ENCODE data around the gene MLF2.
A peak's percentile ranks its signal among the peaks of the same experiment; 100 is the strongest.

The MLF2 gene

DNA sequence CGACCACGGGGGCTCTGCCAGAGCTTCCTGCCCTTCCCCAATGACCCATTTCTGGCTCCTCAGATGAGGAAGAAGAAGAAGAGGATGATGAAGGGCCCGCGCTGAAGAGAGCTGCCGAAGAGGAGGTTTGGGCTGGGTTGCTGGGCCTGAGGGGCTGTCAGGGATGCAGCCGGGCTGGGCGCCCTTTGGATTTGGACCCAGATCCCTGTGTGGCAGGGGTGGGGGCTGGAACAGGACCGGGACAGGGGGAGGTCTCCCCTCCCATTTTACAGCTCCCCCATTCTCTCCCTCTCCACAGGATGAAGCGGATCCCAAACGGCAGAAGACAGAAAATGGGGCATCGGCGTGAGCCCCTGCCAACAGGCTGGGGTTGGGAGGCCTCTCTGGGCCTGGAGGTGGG is 17.2 kb upstream of the MLF2 start:
- TF ChIP-seq CEBPB (IDR thresholded peaks at IDR 0.05), result no peak
- no peak for TF ChIP-seq FOXM1 (IDR thresholded peaks at IDR 0.05; ENCODE audit: borderline replicate concordance, low read depth)
- no peak for TF ChIP-seq MAX (IDR thresholded peaks at IDR 0.05)
- TF ChIP-seq NFIC (IDR thresholded peaks at IDR 0.05), result no peak
- no peak for TF ChIP-seq YY1 (IDR thresholded peaks at IDR 0.05; ENCODE audit: low read depth)
- no peak for TF ChIP-seq EGR1 (IDR thresholded peaks at IDR 0.05)
- no peak for TF ChIP-seq ZBTB7A (IDR thresholded peaks at IDR 0.05; ENCODE audit: low read depth)
- TF ChIP-seq TCF12 (IDR thresholded peaks at IDR 0.05; ENCODE audit: low read depth), result no peak
- TF ChIP-seq, protein P1, sequence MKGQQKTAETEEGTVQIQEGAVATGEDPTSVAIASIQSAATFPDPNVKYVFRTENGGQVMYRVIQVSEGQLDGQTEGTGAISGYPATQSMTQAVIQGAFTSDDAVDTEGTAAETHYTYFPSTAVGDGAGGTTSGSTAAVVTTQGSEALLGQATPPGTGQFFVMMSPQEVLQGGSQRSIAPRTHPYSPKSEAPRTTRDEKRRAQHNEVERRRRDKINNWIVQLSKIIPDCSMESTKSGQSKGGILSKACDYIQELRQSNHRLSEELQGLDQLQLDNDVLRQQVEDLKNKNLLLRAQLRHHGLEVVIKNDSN (IDR thresholded peaks at IDR 0.05), result no peak
- TF ChIP-seq CREB1 (IDR thresholded peaks at IDR 0.05; ENCODE audit: low read depth), result no peak
- no peak for TF ChIP-seq EP300 (IDR thresholded peaks at IDR 0.05; ENCODE audit: borderline replicate concordance)
- TF ChIP-seq TEAD4 (IDR thresholded peaks at IDR 0.05), result no peak
- TF ChIP-seq REST (IDR thresholded peaks at IDR 0.05; ENCODE audit: low read depth), result no peak
- no peak for TF ChIP-seq RAD21 (IDR thresholded peaks at IDR 0.05; ENCODE audit: low read depth)
- no peak for TF ChIP-seq TAF1 (IDR thresholded peaks at IDR 0.05; ENCODE audit: low read depth)

- TF ChIP-seq TAF1 (IDR thresholded peaks at IDR 0.05; ENCODE audit: low read depth) (no peak), NFIC (IDR thresholded peaks at IDR 0.05) (no peak), YY1 (IDR thresholded peaks at IDR 0.05; ENCODE audit: low read depth) (no peak), RAD21 (IDR thresholded peaks at IDR 0.05; ENCODE audit: low read depth) (no peak), EP300 (IDR thresholded peaks at IDR 0.05; ENCODE audit: borderline replicate concordance) (no peak), CEBPB (IDR thresholded peaks at IDR 0.05) (no peak), REST (IDR thresholded peaks at IDR 0.05; ENCODE audit: low read depth) (no peak), EGR1 (IDR thresholded peaks at IDR 0.05) (no peak), MAX (IDR thresholded peaks at IDR 0.05) (no peak), CREB1 (IDR thresholded peaks at IDR 0.05; ENCODE audit: low read depth) (no peak)
These were observed 16.7 kb upstream of the MLF2 start for GRCh38 chr12:6769666-6770065.

GRCh38 chr12:6768990-6769389 is 16.0 kb upstream of the MLF2 start:
- TF ChIP-seq NFIC (IDR thresholded peaks at IDR 0.05) (no peak), ZBTB7A (IDR thresholded peaks at IDR 0.05; ENCODE audit: low read depth) (no peak), CREB1 (IDR thresholded peaks at IDR 0.05; ENCODE audit: low read depth) (no peak), TEAD4 (IDR thresholded peaks at IDR 0.05) (no peak)

- TF ChIP-seq EP300 (IDR thresholded peaks at IDR 0.05; ENCODE audit: borderline replicate concordance), result no peak
- TF ChIP-seq EGR1 (IDR thresholded peaks at IDR 0.05), result 0 out of 2 replicates have a peak, but pooled peaks have one; percentile 42
These were observed 15.5 kb upstream of the MLF2 start for GRCh38 chr12:6768437-6768914.

DNA sequence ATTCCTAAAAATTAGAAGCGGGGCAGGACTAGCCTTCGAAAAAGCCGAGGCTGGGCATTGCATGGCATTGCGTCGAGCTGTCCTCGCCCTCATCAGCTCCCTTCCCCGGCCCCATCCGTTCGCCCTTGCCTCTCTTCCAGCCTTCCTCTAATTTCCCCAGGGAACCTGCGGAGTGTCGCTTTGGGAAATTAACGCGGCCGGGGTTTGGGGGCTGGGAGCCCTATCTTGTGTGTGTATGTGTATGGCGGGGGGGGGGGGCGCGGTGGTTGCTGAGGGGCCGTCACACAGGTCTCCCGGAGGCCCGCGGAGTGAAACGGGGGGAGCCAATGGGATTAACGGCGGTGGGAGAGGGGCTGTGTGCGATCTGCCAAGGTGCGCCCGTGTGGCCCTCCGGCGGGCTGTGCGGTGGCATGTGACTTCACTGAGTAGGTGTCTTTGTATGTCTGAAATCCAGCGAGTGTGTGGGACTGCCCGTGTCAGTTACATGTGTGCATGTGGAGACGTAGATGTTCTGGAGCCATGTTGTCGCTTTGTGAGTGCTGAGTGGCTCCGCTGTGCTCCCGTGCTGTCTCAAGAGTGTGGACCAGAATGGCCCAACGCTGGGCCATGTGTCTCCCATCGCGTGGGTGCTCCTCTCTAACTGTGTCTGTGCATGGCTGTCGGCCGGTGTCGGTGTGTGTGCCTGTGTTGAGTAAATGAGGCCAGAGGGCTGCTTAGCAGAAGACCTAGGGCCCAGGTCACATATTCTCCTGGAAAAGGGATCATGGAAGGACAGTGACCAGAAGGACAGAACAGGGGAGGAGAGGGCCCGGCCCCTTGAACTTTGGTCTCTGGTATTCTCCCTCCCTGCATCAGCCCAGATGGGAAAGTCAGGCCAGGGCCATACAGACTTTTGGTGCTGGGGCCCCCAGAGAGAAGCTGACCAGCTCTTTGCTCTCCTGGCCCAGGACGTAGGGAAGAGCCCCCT is 14.7 kb upstream of the MLF2 start:
- 0 out of 2 replicates have a peak, but pooled peaks have one; percentile 19 for TF ChIP-seq MAX (IDR thresholded peaks at IDR 0.05)
- TF ChIP-seq RAD21 (IDR thresholded peaks at IDR 0.05; ENCODE audit: low read depth), result no peak
- TF ChIP-seq YY1 (IDR thresholded peaks at IDR 0.05; ENCODE audit: low read depth), result 0 out of 2 replicates have a peak, but pooled peaks have one; percentile 5
- TF ChIP-seq FOXM1 (IDR thresholded peaks at IDR 0.05; ENCODE audit: borderline replicate concordance, low read depth), result no peak

DNA sequence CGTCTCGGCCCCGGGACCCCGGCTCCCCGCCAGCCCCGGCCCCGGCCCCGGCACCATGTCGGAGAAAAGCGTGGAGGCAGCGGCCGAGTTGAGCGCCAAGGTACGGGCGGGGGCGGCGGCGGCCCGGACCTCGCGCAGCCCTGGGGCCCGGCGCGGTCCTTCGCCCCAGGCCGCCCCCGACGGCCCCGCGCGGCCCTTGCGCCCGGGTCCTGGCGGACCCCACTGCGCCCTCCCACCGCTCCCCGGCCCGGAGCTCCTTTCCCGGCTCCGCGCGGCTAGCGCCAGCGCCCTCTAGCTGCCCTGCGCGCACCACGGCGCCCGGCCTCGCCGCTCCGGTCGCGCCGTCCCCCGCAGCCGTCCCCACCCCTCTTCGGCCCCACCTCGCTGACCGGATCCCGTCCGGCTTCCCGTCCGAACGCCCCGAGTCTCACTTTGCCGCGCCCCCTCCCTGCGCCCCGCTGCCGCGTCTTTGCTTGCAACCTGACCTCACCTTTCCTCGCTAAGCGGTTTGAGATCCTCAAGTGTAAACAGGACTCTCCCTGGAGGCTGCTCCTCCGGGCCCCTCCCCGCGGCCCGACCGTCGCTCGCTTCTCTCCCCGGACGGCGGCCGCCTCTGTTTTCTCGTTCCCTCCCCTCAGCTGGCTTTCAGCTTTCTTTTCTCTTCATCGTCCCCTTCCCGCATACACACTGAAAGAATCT is 13.9 kb upstream of the MLF2 start:
- TF ChIP-seq RAD21 (IDR thresholded peaks at IDR 0.05; ENCODE audit: low read depth), result peak; percentile 35; the same call in 1 of the 2 replicates
- TF ChIP-seq REST (IDR thresholded peaks at IDR 0.05; ENCODE audit: low read depth), result no peak
- peak; percentile 58; the same call in 1 of the 2 replicates for TF ChIP-seq ZBTB7A (IDR thresholded peaks at IDR 0.05; ENCODE audit: low read depth)
- 0 out of 2 replicates have a peak, but pooled peaks have one; percentile 38 for TF ChIP-seq TEAD4 (IDR thresholded peaks at IDR 0.05)
- no peak for TF ChIP-seq CREB1 (IDR thresholded peaks at IDR 0.05; ENCODE audit: low read depth)
- peak; percentile 44; the same call in 1 of the 2 replicates for TF ChIP-seq EP300 (IDR thresholded peaks at IDR 0.05; ENCODE audit: borderline replicate concordance)
- TF ChIP-seq MAX (IDR thresholded peaks at IDR 0.05), result peak; percentile 65
- TF ChIP-seq YY1 (IDR thresholded peaks at IDR 0.05; ENCODE audit: low read depth), result 0 out of 2 replicates have a peak, but pooled peaks have one; percentile 5
- peak; percentile 41; the same call in 1 of the 2 replicates for TF ChIP-seq EGR1 (IDR thresholded peaks at IDR 0.05)
- TF ChIP-seq, protein P1 (IDR thresholded peaks at IDR 0.05), result no peak
- TF ChIP-seq TAF1 (IDR thresholded peaks at IDR 0.05; ENCODE audit: low read depth), result peak; percentile 50; the same call in 1 of the 2 replicates
- TF ChIP-seq FOXM1 (IDR thresholded peaks at IDR 0.05; ENCODE audit: borderline replicate concordance, low read depth), result no peak
- peak; percentile 61; the same call in 1 of the 2 replicates for TF ChIP-seq TCF12 (IDR thresholded peaks at IDR 0.05; ENCODE audit: low read depth)
- TF ChIP-seq NFIC (IDR thresholded peaks at IDR 0.05), result no peak
- TF ChIP-seq CEBPB (IDR thresholded peaks at IDR 0.05), result no peak
